Measurements from ENCODE around the gene CTSS. TPM values are rescaled to one million over a fixed set of nuclear protein-coding genes. Genes with fewer than 3 reads are reported as not detected.
"Not testable (repeated sequence)": the region's sequence is repeated elsewhere in the genome, so short reads cannot be mapped to it uniquely, and the experiment has no call there.

Gene CTSS
- total RNA-seq, 2 donors from 2014 or later, result 64.7 to 82.6 TPM

- no peaks in the 10 kb centered on the region for H3K36me3 ChIP-seq
- TF ChIP-seq CTCF (IDR thresholded peaks at IDR 0.05), result no peak
- no peaks in the 10 kb centered on the region for H3K9me3 ChIP-seq
- H3K27me3 ChIP-seq (replicated peaks; ENCODE audit: insufficient read depth), result no peaks in the 10 kb centered on the region
- H3K4me1 ChIP-seq (ENCODE audit: control insufficient read depth in 1 of 2, low read depth in 2 of 2), result no peaks in the 10 kb centered on the region
- DNase-seq (ENCODE audit: low spot score), result no peak
- no peak overlapping the region for H3K27ac ChIP-seq
- H3K4me3 ChIP-seq, result no peak overlapping the region
- no peak for ATAC-seq (ENCODE audit: insufficient number of reproducible peaks, low FRiP score, low read depth)
Measured at GRCh38 chr1:150775276-150775675, 9.7 kb upstream of the CTSS start.

GRCh38 chr1:150772326-150772725 is 6.7 kb upstream of the CTSS start:
- no peak for TF ChIP-seq CTCF (IDR thresholded peaks at IDR 0.05)
- H3K9me3 ChIP-seq, result no peaks in the 10 kb centered on the region
- DNase-seq (ENCODE audit: low spot score) (no peak), ATAC-seq (ENCODE audit: insufficient number of reproducible peaks, low FRiP score, low read depth) (no peak)
- H3K4me3 ChIP-seq, result no peak overlapping the region
- no peaks in the 10 kb centered on the region for H3K36me3 ChIP-seq
- H3K4me1 ChIP-seq (ENCODE audit: control insufficient read depth in 1 of 2, low read depth in 2 of 2), result no peaks in the 10 kb centered on the region
- no peaks in the 10 kb centered on the region for H3K27me3 ChIP-seq (replicated peaks; ENCODE audit: insufficient read depth)
- H3K27ac ChIP-seq, result no peak overlapping the region

- not testable (repeated sequence) for H3K36me3 ChIP-seq; ATAC-seq (ENCODE audit: insufficient number of reproducible peaks, low FRiP score, low read depth); H3K27me3 ChIP-seq (replicated peaks; ENCODE audit: insufficient read depth); H3K4me3 ChIP-seq; H3K27ac ChIP-seq; H3K4me1 ChIP-seq (ENCODE audit: control insufficient read depth in 1 of 2, low read depth in 2 of 2); H3K9me3 ChIP-seq; DNase-seq (ENCODE audit: low spot score)
Measured at GRCh38 chr1:150767704-150768103, 2.1 kb upstream of the CTSS start.

GRCh38 chr1:150765977-150766301 is 361 bp upstream of the CTSS start:
- H3K9me3 ChIP-seq; H3K27ac ChIP-seq; H3K36me3 ChIP-seq; DNase-seq (ENCODE audit: low spot score); H3K4me1 ChIP-seq (ENCODE audit: control insufficient read depth in 1 of 2, low read depth in 2 of 2); ATAC-seq (ENCODE audit: insufficient number of reproducible peaks, low FRiP score, low read depth); H3K27me3 ChIP-seq (replicated peaks; ENCODE audit: insufficient read depth): not testable (repeated sequence)
- peak overlapping the region; percentile 66 for H3K4me3 ChIP-seq

- peaks cover 4 to 5% of the 10 kb centered on the region in 2 donors for H3K4me1 ChIP-seq (ENCODE audit: control insufficient read depth in 1 of 2, low read depth in 2 of 2)
- no peaks in the 10 kb centered on the region for H3K36me3 ChIP-seq
- H3K9me3 ChIP-seq, result no peaks in the 10 kb centered on the region
- H3K27ac ChIP-seq, result no peak overlapping the region
- no peak for ATAC-seq (ENCODE audit: insufficient number of reproducible peaks, low FRiP score, low read depth)
- H3K4me3 ChIP-seq, result peak overlapping the region; percentile 66
- no peak for TF ChIP-seq CTCF (IDR thresholded peaks at IDR 0.05)
- no peaks in the 10 kb centered on the region for H3K27me3 ChIP-seq (replicated peaks; ENCODE audit: insufficient read depth)
- no peak for DNase-seq (ENCODE audit: low spot score)
Measured at GRCh38 chr1:150764617-150765101, 919 bp downstream of the CTSS start.

- ATAC-seq (ENCODE audit: insufficient number of reproducible peaks, low FRiP score, low read depth), result no peak
- Histone ChIP-seq H3K4me1 (ENCODE audit: control insufficient read depth in 1 of 2, low read depth in 2 of 2) (peaks cover 4 to 5% of the 10 kb centered on the region in 2 donors), H3K27me3 (replicated peaks; ENCODE audit: insufficient read depth) (no peaks in the 10 kb centered on the region), H3K9me3 (no peaks in the 10 kb centered on the region), H3K4me3 (no peak overlapping the region), H3K36me3 (no peaks in the 10 kb centered on the region), H3K27ac (no peak overlapping the region)
- no peak for TF ChIP-seq CTCF (IDR thresholded peaks at IDR 0.05)
- no peak for DNase-seq (ENCODE audit: low spot score)
Measured at GRCh38 chr1:150763018-150763417, 2.6 kb downstream of the CTSS start.

All from thoracic aorta (tissue), 2 donors.